Muscle layer of duodenum (tissue), 2 donors: Measurements from ENCODE around the gene HPS4.
"Not testable (repeated sequence)": the region's sequence is repeated elsewhere in the genome, so short reads cannot be mapped to it uniquely, and the experiment has no call there.

Experiments
- H3K27ac ChIP-seq: one replicate; pipeline ENCODE4 v1.7.0; 2013; ENCODE audit warnings: mild to moderate bottlenecking, low read length
- H3K27me3 ChIP-seq: one replicate; pipeline ENCODE4 v1.7.0; 2013; ENCODE audit warnings: low read depth, mild to moderate bottlenecking, control low read depth, low read length
- H3K36me3 ChIP-seq, 2 donors: one replicate each; pipeline ENCODE4 v1.7.0; 2013; ENCODE audit warnings: low read length in 2 of 2, control low read depth in 1 of 2, mild to moderate bottlenecking in 1 of 2; ENCODE audit not compliant: insufficient read depth in 2 of 2, control insufficient read depth in 1 of 2
- H3K4me1 ChIP-seq, 2 donors: one replicate each; pipeline ENCODE4 v1.7.0; 2013; ENCODE audit warnings: low read length in 2 of 2, mild to moderate bottlenecking in 2 of 2, control low read depth in 1 of 2, moderate library complexity in 1 of 2; ENCODE audit not compliant: insufficient read depth in 2 of 2, control insufficient read depth in 1 of 2
- H3K4me3 ChIP-seq, 2 donors: one replicate each; pipeline ENCODE4 v1.7.0; 2013; ENCODE audit warnings: low read length in 2 of 2, low read depth in 1 of 2, mild to moderate bottlenecking in 1 of 2
- H3K9me3 ChIP-seq, 2 donors: one replicate each; pipeline ENCODE4 v1.7.0; 2013; ENCODE audit warnings: low read length in 2 of 2, control low read depth in 1 of 2, mild to moderate bottlenecking in 1 of 2; ENCODE audit not compliant: control insufficient read depth in 1 of 2
- donor health status: healthy.

The HPS4 gene

DNA sequence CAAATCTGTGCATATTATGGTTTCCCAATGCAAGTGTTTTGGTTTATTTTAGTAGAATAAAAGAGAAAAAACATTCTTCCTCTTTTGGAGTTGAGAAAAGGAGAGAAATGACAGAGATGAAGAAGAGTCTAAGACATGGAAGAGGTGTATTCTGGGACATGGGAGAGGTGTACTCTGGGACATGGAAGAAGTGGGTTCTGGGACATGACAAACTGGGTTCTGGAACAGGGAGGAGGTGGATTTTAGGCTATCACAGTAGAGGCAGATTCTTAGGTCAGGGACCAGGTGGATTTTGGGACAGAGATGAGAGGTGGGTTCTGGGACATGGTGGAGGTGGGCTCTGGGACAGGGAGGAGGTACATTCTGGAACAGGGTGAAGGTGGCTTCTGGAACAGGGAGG is 56.7 kb downstream of the HPS4 start:
- Histone ChIP-seq H3K4me3 (no peak overlapping the region), H3K27me3 (no peaks in the 10 kb centered on the region)

GRCh38 chr22:26418620-26419019 is 65.0 kb downstream of the HPS4 start:
- Histone ChIP-seq H3K27me3 (no peaks in the 10 kb centered on the region), H3K27ac (no peak overlapping the region)

More for the DNA sequence above, 56.7 kb downstream of the HPS4 start:
- Histone ChIP-seq H3K4me1 (peaks cover 4 to 8% of the 10 kb centered on the region in 2 donors), H3K27ac (no peak overlapping the region), H3K36me3 (no peaks in the 10 kb centered on the region), H3K9me3 (peaks cover 10 to 12% of the 10 kb centered on the region in 2 donors)

DNA sequence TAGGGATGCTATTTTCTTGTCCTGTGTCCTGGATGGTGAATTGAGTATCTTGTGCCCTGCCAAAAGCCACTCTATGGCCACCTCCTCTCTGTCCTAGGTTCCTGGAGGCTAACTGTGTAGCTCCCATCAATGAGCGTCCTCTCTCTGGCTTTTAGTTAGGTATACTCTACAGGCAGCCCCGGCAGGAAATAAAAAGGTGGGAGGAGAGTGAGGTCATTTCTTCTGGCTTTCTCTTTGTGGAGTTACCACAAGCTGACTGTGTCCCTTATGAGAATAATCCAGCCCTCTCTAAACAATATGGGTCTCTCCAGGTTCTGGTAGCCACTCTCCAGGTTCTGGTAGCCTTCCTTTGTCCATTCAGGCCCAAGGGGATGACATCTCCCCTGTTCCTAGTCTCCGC is 66.2 kb downstream of the HPS4 start:
- no peak overlapping the region for H3K4me3 ChIP-seq
- no peaks in the 10 kb centered on the region for H3K36me3 ChIP-seq
- H3K27me3 ChIP-seq: no peaks in the 10 kb centered on the region
- H3K9me3 ChIP-seq: no peaks in the 10 kb centered on the region
- no peak overlapping the region for H3K27ac ChIP-seq
- peaks cover 0 to 8% of the 10 kb centered on the region in 2 donors for H3K4me1 ChIP-seq

More at GRCh38 chr22:26418620-26419019, 65.0 kb downstream of the HPS4 start:
- H3K4me1 ChIP-seq: peaks cover 0 to 8% of the 10 kb centered on the region in 2 donors
- H3K4me3 ChIP-seq: no peak overlapping the region
- no peaks in the 10 kb centered on the region for H3K36me3 ChIP-seq
- peaks cover 9 to 10% of the 10 kb centered on the region in 2 donors for H3K9me3 ChIP-seq

DNA sequence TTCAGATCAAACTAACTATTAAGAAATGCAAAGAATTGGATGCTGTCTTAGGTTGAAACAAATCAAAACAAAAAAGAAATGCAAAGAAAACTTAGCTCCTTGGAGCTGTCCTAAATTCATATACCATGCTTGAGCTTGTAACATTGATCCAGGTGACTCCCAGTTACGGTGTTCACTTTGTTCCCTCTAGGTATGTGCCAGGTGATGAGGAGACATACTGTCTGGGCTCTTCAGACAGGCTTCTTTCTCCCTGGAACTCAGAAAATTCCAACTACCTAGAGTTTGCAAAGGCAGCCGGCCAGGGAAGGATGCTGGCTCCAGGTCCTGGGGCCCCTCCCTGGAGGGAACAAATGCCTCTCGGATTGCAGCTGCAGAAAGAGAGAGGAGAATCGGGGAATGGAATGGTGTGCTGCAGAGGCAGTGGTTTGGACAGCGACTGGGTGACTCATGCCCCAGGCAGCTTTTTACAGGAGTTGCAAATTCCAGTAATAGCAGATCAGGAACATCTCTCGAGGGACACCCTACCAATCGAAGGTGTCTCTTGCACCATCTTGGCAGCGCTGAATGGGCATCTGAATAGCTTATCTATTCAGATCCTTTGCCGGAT is 66.8 kb downstream of the HPS4 start:
- Histone ChIP-seq H3K4me1 (peaks cover 0 to 8% of the 10 kb centered on the region in 2 donors), H3K27ac (no peak overlapping the region), H3K27me3 (no peaks in the 10 kb centered on the region), H3K9me3 (no peaks in the 10 kb centered on the region), H3K4me3 (no peak overlapping the region), H3K36me3 (no peaks in the 10 kb centered on the region)

DNA sequence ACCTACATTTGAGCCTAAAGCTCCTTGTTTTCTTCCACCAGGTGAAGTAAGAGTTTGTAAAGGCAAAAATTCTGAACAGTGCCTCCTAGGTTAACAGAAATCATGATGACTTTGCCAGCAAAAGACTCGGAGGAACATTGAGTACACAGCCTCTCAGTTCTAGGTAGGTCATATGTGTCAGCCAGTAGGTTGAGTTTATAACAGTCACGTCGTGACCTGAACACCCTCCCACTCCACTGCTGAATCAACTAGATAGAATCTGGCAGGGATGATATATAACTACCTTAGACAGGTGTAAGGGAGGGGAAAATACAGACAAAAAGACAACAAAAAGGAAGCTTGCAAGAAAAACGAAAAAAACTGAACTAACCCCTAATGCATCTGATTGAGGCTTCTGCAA is 67.3 kb downstream of the HPS4 start:
- no peaks in the 10 kb centered on the region for H3K27me3 ChIP-seq
- no peak overlapping the region for H3K4me3 ChIP-seq
- H3K36me3 ChIP-seq: no peaks in the 10 kb centered on the region
- no peaks in the 10 kb centered on the region for H3K9me3 ChIP-seq
- H3K4me1 ChIP-seq: peaks cover 0 to 8% of the 10 kb centered on the region in 2 donors
- no peak overlapping the region for H3K27ac ChIP-seq

GRCh38 chr22:26414347-26414746 is 69.2 kb downstream of the HPS4 start:
- Histone ChIP-seq H3K27ac (no peak overlapping the region), H3K36me3 (no peaks in the 10 kb centered on the region), H3K27me3 (no peaks in the 10 kb centered on the region), H3K4me1 (peaks cover 0 to 8% of the 10 kb centered on the region in 2 donors), H3K4me3 (no peak overlapping the region), H3K9me3 (no peaks in the 10 kb centered on the region)

DNA sequence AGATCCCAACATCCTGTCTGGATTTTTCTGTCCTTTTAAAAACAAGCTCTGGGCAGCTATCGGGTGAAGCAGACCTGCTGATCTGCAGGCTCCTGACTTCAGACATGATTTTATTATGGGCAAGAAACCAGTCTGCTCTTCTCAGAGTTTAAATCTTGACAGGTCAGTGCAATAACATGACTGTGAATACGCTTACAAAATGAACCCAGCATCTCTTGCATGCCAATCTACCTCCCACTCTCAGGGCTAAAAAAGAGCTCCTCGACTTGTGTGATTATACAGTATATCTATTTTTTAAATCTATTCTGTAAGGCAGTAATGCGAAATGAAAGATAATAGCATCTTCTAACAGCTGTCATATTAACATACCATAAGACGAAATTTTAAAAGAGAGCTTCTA is 73.2 kb downstream of the HPS4 start:
- Histone ChIP-seq H3K9me3 (no peaks in the 10 kb centered on the region), H3K4me1 (no peaks in the 10 kb centered on the region), H3K27me3 (no peaks in the 10 kb centered on the region), H3K27ac (no peak overlapping the region), H3K4me3 (no peak overlapping the region), H3K36me3 (no peaks in the 10 kb centered on the region)

GRCh38 chr22:26409719-26410335 is 73.8 kb downstream of the HPS4 start:
- no peaks in the 10 kb centered on the region for H3K9me3 ChIP-seq
- H3K4me1 ChIP-seq: no peaks in the 10 kb centered on the region
- no peaks in the 10 kb centered on the region for H3K36me3 ChIP-seq
- H3K4me3 ChIP-seq: no peak overlapping the region
- no peak overlapping the region for H3K27ac ChIP-seq
- H3K27me3 ChIP-seq: no peaks in the 10 kb centered on the region

- not testable (repeated sequence) for H3K4me3 ChIP-seq, H3K36me3 ChIP-seq, H3K4me1 ChIP-seq, H3K9me3 ChIP-seq, H3K27me3 ChIP-seq, H3K27ac ChIP-seq
Observed at GRCh38 chr22:26408562-26409220, 74.9 kb downstream of the HPS4 start.

DNA sequence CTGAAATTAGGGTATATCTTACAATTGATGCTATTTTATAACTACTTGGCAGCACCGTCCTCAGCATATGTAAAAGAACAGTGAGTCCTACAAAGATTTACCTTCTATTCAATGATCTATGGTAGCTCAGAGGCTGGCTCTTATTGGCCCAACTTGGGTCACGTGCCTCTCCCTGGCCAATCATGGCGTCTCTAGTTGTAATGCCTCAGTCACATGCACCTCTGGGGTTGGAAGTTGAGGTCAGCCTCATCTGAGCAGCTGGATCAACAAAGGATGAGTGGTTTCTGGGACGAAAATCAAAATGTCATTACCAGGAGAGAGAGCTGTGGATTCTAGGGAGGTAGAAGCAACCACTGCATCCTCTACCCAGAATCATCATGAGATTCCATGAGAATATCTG is 77.5 kb downstream of the HPS4 start:
- H3K9me3 ChIP-seq: no peaks in the 10 kb centered on the region
- H3K27me3 ChIP-seq: no peaks in the 10 kb centered on the region
- no peak overlapping the region for H3K4me3 ChIP-seq
- H3K27ac ChIP-seq: no peak overlapping the region
- H3K4me1 ChIP-seq: no peaks in the 10 kb centered on the region
- no peaks in the 10 kb centered on the region for H3K36me3 ChIP-seq

DNA sequence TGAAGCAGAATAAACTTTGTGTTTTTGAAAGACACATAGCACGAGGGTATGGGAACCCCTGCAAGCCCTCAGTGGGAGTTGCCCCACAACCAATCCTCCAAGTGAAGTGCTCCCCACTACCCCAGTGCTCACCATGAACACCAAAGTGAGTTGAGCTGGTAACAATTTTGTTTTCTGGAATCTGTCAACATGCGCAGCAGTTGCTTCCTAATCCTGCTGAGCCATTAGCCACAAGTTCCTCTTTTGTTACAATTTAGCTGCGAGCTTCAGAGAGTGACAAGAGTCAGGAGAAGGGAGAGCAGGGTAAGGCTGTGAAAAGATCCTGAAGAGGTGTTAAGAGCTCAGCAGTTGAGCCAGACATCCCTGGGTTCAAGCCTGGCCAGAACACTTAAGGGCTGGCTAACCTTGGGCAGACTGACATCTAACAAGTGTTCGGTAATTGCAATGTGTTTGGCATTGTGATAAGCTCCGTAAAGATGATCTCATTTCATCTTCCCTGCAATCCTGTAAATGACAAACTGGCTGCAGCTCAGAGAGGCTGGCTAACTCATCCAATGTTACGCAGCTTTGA is 78.6 kb downstream of the HPS4 start:
- Histone ChIP-seq H3K27me3 (no peaks in the 10 kb centered on the region), H3K4me1 (no peaks in the 10 kb centered on the region), H3K4me3 (no peak overlapping the region), H3K27ac (no peak overlapping the region), H3K36me3 (no peaks in the 10 kb centered on the region), H3K9me3 (no peaks in the 10 kb centered on the region)
